ENCODE data around the gene NUMBL.

DNA sequence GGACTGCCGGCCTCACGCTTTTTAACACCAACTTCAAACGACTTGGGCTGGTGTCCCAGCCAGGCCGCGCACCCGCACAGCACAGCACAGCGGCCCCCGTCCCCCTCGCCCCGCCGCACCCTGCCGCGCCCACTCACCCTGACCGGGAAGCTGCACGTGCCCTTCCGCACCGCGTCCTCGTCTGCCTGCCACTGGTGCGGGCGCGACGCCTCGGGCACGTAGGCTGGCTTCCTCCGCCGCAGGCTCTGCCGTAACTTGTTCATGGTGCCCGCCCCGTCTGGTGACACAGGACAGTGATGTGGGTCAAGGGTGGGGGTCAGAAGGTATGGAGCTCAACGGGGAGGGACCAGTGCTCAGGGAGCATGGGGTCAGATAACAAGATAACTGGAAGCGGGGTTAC is 6.2 kb downstream of the NUMBL start:
- TF ChIP-seq, protein P1, sequence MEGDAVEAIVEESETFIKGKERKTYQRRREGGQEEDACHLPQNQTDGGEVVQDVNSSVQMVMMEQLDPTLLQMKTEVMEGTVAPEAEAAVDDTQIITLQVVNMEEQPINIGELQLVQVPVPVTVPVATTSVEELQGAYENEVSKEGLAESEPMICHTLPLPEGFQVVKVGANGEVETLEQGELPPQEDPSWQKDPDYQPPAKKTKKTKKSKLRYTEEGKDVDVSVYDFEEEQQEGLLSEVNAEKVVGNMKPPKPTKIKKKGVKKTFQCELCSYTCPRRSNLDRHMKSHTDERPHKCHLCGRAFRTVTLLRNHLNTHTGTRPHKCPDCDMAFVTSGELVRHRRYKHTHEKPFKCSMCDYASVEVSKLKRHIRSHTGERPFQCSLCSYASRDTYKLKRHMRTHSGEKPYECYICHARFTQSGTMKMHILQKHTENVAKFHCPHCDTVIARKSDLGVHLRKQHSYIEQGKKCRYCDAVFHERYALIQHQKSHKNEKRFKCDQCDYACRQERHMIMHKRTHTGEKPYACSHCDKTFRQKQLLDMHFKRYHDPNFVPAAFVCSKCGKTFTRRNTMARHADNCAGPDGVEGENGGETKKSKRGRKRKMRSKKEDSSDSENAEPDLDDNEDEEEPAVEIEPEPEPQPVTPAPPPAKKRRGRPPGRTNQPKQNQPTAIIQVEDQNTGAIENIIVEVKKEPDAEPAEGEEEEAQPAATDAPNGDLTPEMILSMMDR (IDR thresholded peaks at IDR 0.05 in 4 of 5, conservative IDR thresholded peaks at IDR 0.05 in 1 of 5) = no peak
- TF ChIP-seq POLR2A (IDR thresholded peaks at IDR 0.05) = no peak

Measured in gastrocnemius medialis (tissue), 4 donors.